Lung microvascular endothelial cell (primary cell): ENCODE data around the gene SLCO1C1. TPM values are rescaled to one million over a fixed set of nuclear protein-coding genes. Genes with fewer than 3 reads are reported as not detected.
A peak's percentile ranks its signal among the peaks of the same experiment; 100 is the strongest.

Source experiments
- DNase-seq, 2 donors: peaks; one replicate each; pipeline versions ENCODE4 v3.0.0 to v3.0.0-alpha.2; 2010; ENCODE audit warnings: low read depth in 2 of 2
- total RNA-seq: library from RNA; depleted of rRNA; stranded (reverse); fragments of >200 nt; gene quantifications from 2 replicates; pipeline ENCODE4 v1.2.1, GENCODE V29; 2014

The SLCO1C1 gene
- total RNA-seq, 1 donor from 2014 or later = not detected

GRCh38 chr12:20798554-20798953 lies 103.4 kb downstream of the SLCO1C1 start:
- peak in 1 of 2 donors; percentile 2 for DNase-seq

DNA sequence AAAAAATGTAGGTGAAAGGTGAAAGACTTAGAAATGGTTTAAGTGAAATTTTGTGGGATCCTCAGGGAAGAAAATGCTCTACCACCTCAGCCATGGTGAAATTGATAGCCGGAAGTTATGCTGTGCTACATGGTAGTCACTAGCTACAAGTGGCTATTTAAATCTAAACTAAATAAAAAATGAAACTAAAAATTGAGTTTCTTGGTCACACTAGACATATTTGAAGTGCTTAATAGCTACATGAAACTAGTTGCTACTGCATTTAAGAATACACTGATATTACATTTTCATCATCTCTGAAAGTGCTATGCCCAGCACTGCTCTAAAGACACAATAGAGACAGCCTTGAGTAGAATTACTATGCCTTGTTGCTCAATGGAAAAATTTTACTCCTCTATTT lies 105.0 kb downstream of the SLCO1C1 start:
- no peak for DNase-seq

- no peak for DNase-seq
Measured at GRCh38 chr12:20801035-20801434, 105.9 kb downstream of the SLCO1C1 start.

Other genes with a start within 250 kb of the SLCO1C1 start
- gene SLCO1B3, start 115.4 kb downstream of the SLCO1C1 start, total RNA-seq = not detected in 2 replicates